ENCODE data around the gene DNM3.

The DNM3 gene

DNA sequence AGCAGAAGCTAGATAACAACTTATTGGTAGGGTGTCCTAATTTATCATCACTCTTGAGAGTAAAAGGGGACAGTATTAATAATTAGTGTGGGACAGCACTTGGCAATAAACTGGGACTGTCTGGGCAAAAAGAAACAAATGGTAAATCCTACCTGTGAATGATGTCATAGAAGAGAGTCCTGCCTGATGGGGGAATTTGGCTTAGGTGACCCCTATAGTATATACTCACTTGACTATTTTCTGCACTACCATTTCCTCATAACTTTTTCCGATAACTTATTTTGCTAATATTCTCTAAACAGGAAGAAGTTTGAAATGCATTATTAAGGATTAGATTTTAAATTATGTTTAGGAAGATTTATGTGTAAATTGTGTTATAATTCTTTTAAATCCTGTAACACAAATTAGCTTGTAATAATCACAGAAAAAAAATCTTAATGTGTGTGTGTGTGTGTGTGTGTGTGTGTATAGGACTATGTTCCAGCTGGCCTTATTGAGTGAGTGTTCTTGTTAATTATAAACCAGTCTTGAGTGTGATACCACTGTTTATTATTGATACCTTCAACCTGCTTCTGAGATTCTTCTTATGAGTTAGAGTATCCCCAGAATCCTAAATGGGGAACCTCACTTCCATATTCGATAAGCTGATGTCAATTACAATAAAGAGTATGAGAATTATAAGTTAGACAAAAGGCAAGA lies 435.0 kb downstream of the DNM3 start:
- no peaks in the 10 kb centered on the region for H3K36me3 ChIP-seq (ENCODE audit: control insufficient read depth, low read length)
- H3K79me2 ChIP-seq (ENCODE audit: control insufficient read depth, low read length), result no peaks in the 10 kb centered on the region
- H3K27me3 ChIP-seq (ENCODE audit: control insufficient read depth, low read length), result no peaks in the 10 kb centered on the region
- no peaks in the 10 kb centered on the region for H3F3A ChIP-seq (ENCODE audit: control insufficient read depth, insufficient read depth)
- TF ChIP-seq, protein P1, sequence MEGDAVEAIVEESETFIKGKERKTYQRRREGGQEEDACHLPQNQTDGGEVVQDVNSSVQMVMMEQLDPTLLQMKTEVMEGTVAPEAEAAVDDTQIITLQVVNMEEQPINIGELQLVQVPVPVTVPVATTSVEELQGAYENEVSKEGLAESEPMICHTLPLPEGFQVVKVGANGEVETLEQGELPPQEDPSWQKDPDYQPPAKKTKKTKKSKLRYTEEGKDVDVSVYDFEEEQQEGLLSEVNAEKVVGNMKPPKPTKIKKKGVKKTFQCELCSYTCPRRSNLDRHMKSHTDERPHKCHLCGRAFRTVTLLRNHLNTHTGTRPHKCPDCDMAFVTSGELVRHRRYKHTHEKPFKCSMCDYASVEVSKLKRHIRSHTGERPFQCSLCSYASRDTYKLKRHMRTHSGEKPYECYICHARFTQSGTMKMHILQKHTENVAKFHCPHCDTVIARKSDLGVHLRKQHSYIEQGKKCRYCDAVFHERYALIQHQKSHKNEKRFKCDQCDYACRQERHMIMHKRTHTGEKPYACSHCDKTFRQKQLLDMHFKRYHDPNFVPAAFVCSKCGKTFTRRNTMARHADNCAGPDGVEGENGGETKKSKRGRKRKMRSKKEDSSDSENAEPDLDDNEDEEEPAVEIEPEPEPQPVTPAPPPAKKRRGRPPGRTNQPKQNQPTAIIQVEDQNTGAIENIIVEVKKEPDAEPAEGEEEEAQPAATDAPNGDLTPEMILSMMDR (IDR thresholded peaks at IDR 0.05; ENCODE audit: low read depth, low read length, poor library complexity, severe bottlenecking), result no peak
- H3K27ac ChIP-seq (ENCODE audit: low read depth, low read length), result no peak overlapping the region
- H3K9me3 ChIP-seq (ENCODE audit: control insufficient read depth, insufficient read depth, low read length), result no peaks in the 10 kb centered on the region
- H4K20me1 ChIP-seq (ENCODE audit: control insufficient read depth, insufficient read depth, low read depth, low read length), result no peaks in the 10 kb centered on the region
- no peaks in the 10 kb centered on the region for H3K4me1 ChIP-seq (ENCODE audit: control insufficient read depth, low read length)
- H3K4me3 ChIP-seq (ENCODE audit: low read length), result no peak overlapping the region
- no peaks in the 10 kb centered on the region for H3K9me2 ChIP-seq (replicated peaks; ENCODE audit: control insufficient read depth, low read length)
- H3K4me2 ChIP-seq (ENCODE audit: low read length), result no peak overlapping the region

DNA sequence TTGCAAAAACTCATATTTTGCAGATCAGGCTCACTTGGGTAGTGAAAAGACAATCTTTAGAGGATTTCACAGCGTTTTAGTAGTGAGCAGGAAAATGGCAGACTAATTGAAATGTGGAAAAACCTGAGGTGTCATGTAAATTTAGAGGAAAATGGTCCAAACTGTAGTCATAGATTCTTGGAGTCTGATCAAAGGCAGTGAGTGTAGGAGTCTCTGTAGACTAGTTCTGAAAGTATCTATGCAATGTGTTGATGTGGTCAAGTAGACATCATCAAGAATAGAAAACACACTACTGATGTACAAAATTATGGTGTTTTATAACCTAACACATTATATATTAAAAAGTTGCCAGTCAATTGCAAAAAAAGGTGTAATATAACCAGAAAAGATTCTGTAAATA lies 436.0 kb downstream of the DNM3 start:
- Histone ChIP-seq H3K4me1 (ENCODE audit: control insufficient read depth, low read length) (no peaks in the 10 kb centered on the region), H3K36me3 (ENCODE audit: control insufficient read depth, low read length) (no peaks in the 10 kb centered on the region), H3K79me2 (ENCODE audit: control insufficient read depth, low read length) (no peaks in the 10 kb centered on the region), H3K4me3 (ENCODE audit: low read length) (no peak overlapping the region), H3K4me2 (ENCODE audit: low read length) (no peak overlapping the region), H3K9me3 (ENCODE audit: control insufficient read depth, insufficient read depth, low read length) (no peaks in the 10 kb centered on the region), H3K9me2 (replicated peaks; ENCODE audit: control insufficient read depth, low read length) (no peaks in the 10 kb centered on the region), H3F3A (ENCODE audit: control insufficient read depth, insufficient read depth) (no peaks in the 10 kb centered on the region), H3K27me3 (ENCODE audit: control insufficient read depth, low read length) (no peaks in the 10 kb centered on the region), H4K20me1 (ENCODE audit: control insufficient read depth, insufficient read depth, low read depth, low read length) (no peaks in the 10 kb centered on the region), H3K27ac (ENCODE audit: low read depth, low read length) (no peak overlapping the region)
- no peak for TF ChIP-seq EZH2phosphoT487 (IDR thresholded peaks at IDR 0.05; ENCODE audit: borderline replicate concordance, low read length)
- TF ChIP-seq, protein P1 (IDR thresholded peaks at IDR 0.05; ENCODE audit: low read depth, low read length, poor library complexity, severe bottlenecking), result no peak

DNA sequence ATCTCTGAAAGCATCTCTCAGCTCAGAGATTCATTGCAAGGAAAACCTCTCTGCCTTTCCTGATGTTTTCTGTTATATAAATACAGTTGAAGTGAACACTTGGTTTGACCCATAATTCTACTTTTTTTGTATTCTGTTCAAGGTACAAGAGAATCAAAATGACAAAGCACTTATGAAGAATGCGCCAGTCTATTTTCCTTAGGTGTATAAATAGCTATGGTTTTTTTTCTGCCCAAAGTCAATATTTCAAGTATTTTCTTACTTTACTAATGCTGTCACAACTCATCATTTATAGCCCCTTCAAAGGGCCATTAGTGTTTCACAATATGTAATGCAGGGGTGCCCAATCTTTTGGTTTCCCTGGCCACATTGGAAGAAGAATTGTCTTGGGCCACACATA lies 436.7 kb downstream of the DNM3 start:
- H3K9me2 ChIP-seq (replicated peaks; ENCODE audit: control insufficient read depth, low read length), result no peaks in the 10 kb centered on the region
- H3K79me2 ChIP-seq (ENCODE audit: control insufficient read depth, low read length), result no peaks in the 10 kb centered on the region
- TF ChIP-seq, protein P1 (IDR thresholded peaks at IDR 0.05; ENCODE audit: low read depth, low read length, poor library complexity, severe bottlenecking), result no peak
- TF ChIP-seq EZH2phosphoT487 (IDR thresholded peaks at IDR 0.05; ENCODE audit: borderline replicate concordance, low read length), result no peak
- H3F3A ChIP-seq (ENCODE audit: control insufficient read depth, insufficient read depth), result no peaks in the 10 kb centered on the region
- H3K27ac ChIP-seq (ENCODE audit: low read depth, low read length), result no peak overlapping the region
- no peak overlapping the region for H3K4me2 ChIP-seq (ENCODE audit: low read length)
- no peaks in the 10 kb centered on the region for H3K4me1 ChIP-seq (ENCODE audit: control insufficient read depth, low read length)
- H3K4me3 ChIP-seq (ENCODE audit: low read length), result no peak overlapping the region
- no peaks in the 10 kb centered on the region for H3K27me3 ChIP-seq (ENCODE audit: control insufficient read depth, low read length)
- H3K36me3 ChIP-seq (ENCODE audit: control insufficient read depth, low read length), result no peaks in the 10 kb centered on the region
- H4K20me1 ChIP-seq (ENCODE audit: control insufficient read depth, insufficient read depth, low read depth, low read length), result no peaks in the 10 kb centered on the region
- H3K9me3 ChIP-seq (ENCODE audit: control insufficient read depth, insufficient read depth, low read length), result no peaks in the 10 kb centered on the region

All from DOHH2 (cell line).